GM12892 (cell line): ENCODE measurements around the gene ZNF865.

Experiments used
- POLR2A ChIP-seq: IDR thresholded peaks from 2 replicates; pipeline ENCODE4 v1.6.1; 2011; ENCODE audit warnings: low read depth, low read length, control low read depth
- POLR2AphosphoS5 ChIP-seq: IDR thresholded peaks from 2 replicates; pipeline ENCODE4 v1.6.1; 2011; ENCODE audit warnings: low read depth, low read length, control low read depth
- TAF1 ChIP-seq: IDR thresholded peaks from 2 replicates; pipeline ENCODE4 v1.6.1; 2011; ENCODE audit warnings: low read depth, mild to moderate bottlenecking, control low read depth, low read length, borderline replicate concordance

DNA sequence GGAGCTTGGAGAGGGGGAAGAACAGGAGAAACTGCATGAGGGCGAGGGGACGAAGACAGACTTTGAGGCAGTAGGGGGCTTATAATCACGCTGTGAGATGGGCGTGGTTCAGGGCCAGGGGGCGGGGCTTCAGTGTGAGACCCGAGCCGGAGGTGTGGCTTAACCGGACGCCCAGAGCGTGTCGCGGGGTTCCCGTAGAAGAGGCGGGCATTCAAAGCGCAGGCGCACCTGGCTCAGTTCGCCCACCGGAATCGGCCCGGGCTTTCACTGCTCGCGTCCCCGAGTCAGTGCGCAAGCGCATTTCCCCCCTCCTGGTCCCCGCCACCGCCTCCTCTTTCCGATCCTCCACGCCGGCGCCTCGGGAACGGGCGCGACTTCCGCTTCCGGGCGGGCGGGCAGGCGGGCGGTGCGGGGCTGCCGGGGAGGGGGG is 225 bp upstream of the ZNF865 start:
- TF ChIP-seq POLR2AphosphoS5 (no peak; the same call in 1 of the 2 replicates), POLR2A (peak; percentile 17; the same call in 1 of the 2 replicates), TAF1 (no peak)
